BE2C (cell line): ENCODE data around the gene ABHD14A.
A peak's percentile ranks its signal among the peaks of the same experiment; 100 is the strongest.

Experiments
- DNase-seq: peaks from one replicate; pipeline ENCODE4 v3.0.0-alpha.2; 2020
- H3K27me3 ChIP-seq: fragments of 250-450 bp; sonication (Bioruptor Pico); 2 replicates; pipeline ENCODE4 v1.5.1; 2020; ENCODE audit warnings: mild to moderate bottlenecking
- H3K36me3 ChIP-seq: fragments of 250-450 bp; sonication (Bioruptor Pico); 2 replicates; pipeline ENCODE4 v1.5.1; 2020; ENCODE audit warnings: mild to moderate bottlenecking
- H3K4me1 ChIP-seq: fragments of 250-450 bp; sonication (Bioruptor Pico); 2 replicates; pipeline ENCODE4 v1.5.1; 2020
- H3K4me3 ChIP-seq: 2 replicates; pipeline ENCODE4 v1.5.1; 2011; ENCODE audit warnings: low read depth, low read length
- H3K9me3 ChIP-seq: fragments of 250-450 bp; sonication (Bioruptor Pico); 2 replicates; pipeline ENCODE4 v1.5.1; 2020
- CTCF ChIP-seq: IDR thresholded peaks from 2 replicates; pipeline ENCODE4 v1.5.1; 2012; ENCODE audit warnings: mild to moderate bottlenecking, low read depth, low read length

ABHD14A gene

DNA sequence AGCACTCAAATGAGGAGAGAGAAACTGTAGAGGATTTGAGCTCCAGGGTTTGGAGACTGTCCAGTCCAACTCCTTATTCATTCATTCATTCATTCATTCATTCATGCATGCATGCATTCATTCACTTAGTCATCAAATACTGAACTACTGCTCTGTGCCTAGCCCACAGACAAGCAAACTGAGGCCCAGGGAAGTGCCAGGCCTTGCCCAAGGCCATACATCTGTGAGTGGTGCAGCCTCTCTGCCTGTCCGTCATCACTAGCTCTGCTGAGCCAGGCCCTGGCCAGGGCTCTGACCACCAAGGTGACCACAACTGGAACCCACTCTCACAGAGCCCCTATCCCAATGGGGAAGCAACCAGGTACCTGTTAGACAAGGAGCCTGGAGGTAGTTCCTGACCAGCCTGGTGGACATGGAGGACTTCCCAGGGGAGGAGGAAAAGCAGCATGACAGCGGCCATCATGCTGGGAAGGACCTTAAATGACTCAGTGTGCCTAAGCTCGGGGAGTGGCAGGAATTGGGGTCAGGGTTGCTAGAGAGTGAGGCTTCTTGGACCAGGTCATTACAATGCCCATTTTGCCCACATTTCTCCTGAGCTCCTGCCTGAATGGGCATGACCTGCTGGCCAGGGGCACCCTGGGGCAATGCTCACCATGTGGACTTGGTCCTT lies 48.4 kb downstream of the ABHD14A start:
- H3K9me3 ChIP-seq = no peaks in the 10 kb centered on the region
- DNase-seq = no peak
- H3K4me3 ChIP-seq = peak overlapping the region; percentile 66
- peaks cover 20% of the 10 kb centered on the region for H3K4me1 ChIP-seq
- H3K36me3 ChIP-seq = no peaks in the 10 kb centered on the region; the same call in 1 of the 2 replicates
- no peak for TF ChIP-seq CTCF
- H3K27me3 ChIP-seq = no peaks in the 10 kb centered on the region

GRCh38 chr3:52023860-52024764 lies 49.2 kb downstream of the ABHD14A start:
- no peaks in the 10 kb centered on the region for H3K9me3 ChIP-seq
- peak overlapping the region; percentile 66 for H3K4me3 ChIP-seq
- TF ChIP-seq CTCF = no peak
- DNase-seq = peak; percentile 49
- no peaks in the 10 kb centered on the region for H3K27me3 ChIP-seq
- no peaks in the 10 kb centered on the region; the same call in 1 of the 2 replicates for H3K36me3 ChIP-seq
- H3K4me1 ChIP-seq = peaks cover 29% of the 10 kb centered on the region

DNA sequence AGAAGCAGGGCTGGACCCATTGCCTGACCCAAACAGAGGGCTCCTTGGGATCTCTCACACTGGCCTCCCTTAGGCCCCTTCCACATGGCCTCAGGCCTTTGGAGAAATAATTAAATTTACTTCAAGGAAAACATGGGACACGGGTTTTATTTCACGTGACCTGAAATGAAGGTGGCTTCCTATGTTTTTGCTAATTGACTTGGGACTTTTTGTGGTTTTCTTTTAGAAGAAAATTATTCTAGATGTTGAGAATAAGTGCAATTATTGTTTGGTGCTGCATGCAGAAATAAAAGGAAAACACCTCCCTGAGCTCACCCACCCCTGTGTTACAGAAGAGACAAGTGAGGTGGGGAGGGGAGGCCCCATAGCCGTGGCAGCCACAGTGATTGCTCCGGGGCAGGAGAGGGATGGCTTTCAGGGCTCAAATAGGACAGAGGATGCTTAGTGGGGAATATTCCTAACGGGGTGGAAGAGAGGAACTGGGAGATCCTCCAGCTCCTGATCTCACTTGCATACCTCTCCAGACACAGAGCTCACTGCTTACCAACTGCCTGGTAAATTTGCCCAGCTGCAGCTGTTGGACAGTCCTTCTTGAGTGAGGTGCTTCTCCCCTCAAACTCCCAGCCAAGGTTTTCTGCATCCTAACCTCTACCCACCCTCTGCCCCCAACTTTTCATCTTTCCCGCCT lies 50.0 kb downstream of the ABHD14A start:
- Histone ChIP-seq H3K4me1 (peaks cover 36% of the 10 kb centered on the region), H3K27me3 (no peaks in the 10 kb centered on the region), H3K4me3 (peak overlapping the region; percentile 66), H3K36me3 (no peaks in the 10 kb centered on the region; the same call in 1 of the 2 replicates), H3K9me3 (no peaks in the 10 kb centered on the region)
- no peak for DNase-seq
- no peak for TF ChIP-seq CTCF

DNA sequence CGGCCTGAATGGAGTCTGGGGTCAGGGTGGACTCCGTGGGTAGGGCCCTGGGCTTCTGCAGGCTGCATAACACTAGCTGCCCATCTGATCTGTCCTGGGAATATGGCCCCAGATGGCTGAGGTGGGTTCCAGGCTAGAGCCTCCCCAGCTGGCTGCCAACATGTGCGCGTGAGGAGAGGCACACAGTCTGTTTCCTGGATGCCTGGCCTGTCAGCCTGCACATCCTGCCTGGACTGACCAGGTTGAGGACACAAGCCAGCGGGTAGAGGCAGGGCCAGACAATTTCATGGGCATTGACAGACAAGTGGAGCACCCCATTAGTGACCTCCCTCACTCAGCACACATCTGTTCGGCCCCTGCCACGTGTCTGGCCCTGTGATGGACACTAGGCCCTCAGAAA lies 50.6 kb downstream of the ABHD14A start:
- Histone ChIP-seq H3K4me1 (peaks cover 40% of the 10 kb centered on the region), H3K36me3 (no peaks in the 10 kb centered on the region; the same call in 1 of the 2 replicates)
- TF ChIP-seq CTCF = no peak

DNA sequence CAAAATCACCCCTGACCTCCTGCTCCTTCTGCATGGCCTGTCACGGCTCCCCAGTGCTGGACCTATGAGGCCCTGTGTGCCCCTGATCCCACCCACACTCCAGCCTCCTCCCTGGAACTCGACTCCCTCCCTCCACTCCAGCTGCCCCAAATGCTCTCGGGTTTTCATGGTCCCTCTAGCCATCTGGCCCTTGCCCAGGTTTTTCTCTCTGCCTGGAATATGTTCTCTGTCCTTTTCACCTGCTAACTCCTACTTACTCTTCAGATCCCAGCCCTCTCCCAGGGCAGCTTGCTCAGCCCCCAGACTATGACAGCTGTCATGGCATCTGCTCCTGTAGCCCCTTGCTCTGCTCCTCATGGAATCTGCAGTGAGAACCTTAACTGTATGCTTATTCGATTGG lies 51.2 kb downstream of the ABHD14A start:
- TF ChIP-seq CTCF = no peak
- no peak for DNase-seq
- no peaks in the 10 kb centered on the region for H3K9me3 ChIP-seq
- H3K36me3 ChIP-seq = no peaks in the 10 kb centered on the region; the same call in 1 of the 2 replicates
- H3K27me3 ChIP-seq = no peaks in the 10 kb centered on the region
- peaks cover 37% of the 10 kb centered on the region for H3K4me1 ChIP-seq
- peak overlapping the region; percentile 66 for H3K4me3 ChIP-seq

More for the DNA sequence above, 50.6 kb downstream of the ABHD14A start:
- Histone ChIP-seq H3K9me3 (no peaks in the 10 kb centered on the region), H3K27me3 (no peaks in the 10 kb centered on the region), H3K4me3 (peak overlapping the region; percentile 66)
- DNase-seq = no peak
